ENCODE results near the gene NLGN2. TPM values are rescaled to one million over a fixed set of nuclear protein-coding genes. Genes with fewer than 3 reads are reported as not detected.

Gene NLGN2
- total RNA-seq, 2 experiments from 2014 or later = 4.7 to 5.2 TPM

GRCh38 chr17:7460850-7461660 is 53.4 kb downstream of the NLGN2 start:
- no peaks in the 10 kb centered on the region for H3K27me3 Mint-ChIP-seq (ENCODE audit: low read depth)
- CTCF ChIA-PET = interaction anchor here (1.3 to 1.6 kb wide), 2 partner anchors 19 to 41 kb away, joined by 3 to 4 read pairs; partner anchors contain the start of gene ZBTB4
- no peak overlapping the region for H3K27ac Mint-ChIP-seq
- ATAC-seq (no peak), DNase-seq (no peak)
- peaks cover 24% of the 10 kb centered on the region for H3K4me1 Mint-ChIP-seq (ENCODE audit: low read depth)
- H3K9me3 Mint-ChIP-seq (ENCODE audit: insufficient read depth) = no peaks in the 10 kb centered on the region
- H3K36me3 Mint-ChIP-seq (ENCODE audit: low read depth) = peaks cover 43% of the 10 kb centered on the region
- no peak overlapping the region for H3K4me3 Mint-ChIP-seq
- POLR2A ChIA-PET = interaction anchor here (1.9 to 3.6 kb wide), 2 partner anchors 19 to 24 kb away, joined by 5 to 19 read pairs; partner anchors contain the start of genes POLR2A and ZBTB4

DNA sequence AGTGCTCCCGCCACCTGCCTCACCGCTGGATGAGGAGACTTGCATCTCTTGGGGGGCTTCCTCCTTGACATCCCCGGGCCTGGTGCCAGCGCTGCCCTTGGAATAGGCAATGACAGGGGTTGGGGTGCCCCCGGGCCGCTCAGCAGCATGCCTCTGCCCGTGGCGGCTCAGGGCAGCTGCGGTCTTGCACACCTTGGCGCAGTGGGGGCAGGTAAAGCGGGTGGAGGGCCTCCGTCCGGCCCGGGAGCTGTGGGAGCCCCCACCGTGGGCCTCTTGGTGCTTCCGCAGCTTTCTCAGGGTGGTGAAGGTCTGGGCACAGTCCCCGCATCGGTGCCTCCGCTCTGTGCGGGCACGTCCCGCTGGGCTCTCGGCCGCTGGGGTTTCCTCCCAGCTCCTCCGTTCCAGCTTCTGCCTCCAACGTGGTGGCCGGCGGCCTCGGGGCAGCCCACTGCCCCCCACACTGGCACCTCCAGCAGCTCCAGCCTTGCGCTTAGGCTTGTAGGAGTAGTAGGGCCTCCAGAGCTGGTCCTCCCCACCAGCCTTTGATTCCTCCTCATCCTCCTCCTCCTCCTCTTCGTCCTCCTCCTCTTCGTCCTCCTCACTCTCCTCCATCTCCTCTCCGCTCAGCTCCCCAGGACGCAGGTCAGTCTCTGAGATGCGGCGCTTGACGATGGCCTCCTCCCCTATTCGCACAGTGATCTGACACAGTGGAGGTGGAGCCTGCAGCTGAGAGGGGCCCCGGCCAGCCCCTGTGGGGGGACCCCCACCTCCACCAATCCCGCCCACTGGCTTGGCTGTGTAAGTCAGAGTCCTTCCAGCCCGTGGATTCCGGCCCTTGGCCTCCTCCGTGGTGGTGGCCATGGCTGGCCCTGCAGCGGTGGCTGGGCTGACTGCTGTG is 55.1 kb downstream of the NLGN2 start:
- peaks cover 26% of the 10 kb centered on the region for H3K4me1 Mint-ChIP-seq (ENCODE audit: low read depth)
- H3K36me3 Mint-ChIP-seq (ENCODE audit: low read depth) = peaks cover 46% of the 10 kb centered on the region
- H3K27me3 Mint-ChIP-seq (ENCODE audit: low read depth) = no peaks in the 10 kb centered on the region
- ChIA-PET CTCF (interaction anchor here (1.6 kb wide), 1 partner anchor 17 kb away, joined by 3 read pairs; the partner anchor contains the start of gene ZBTB4), POLR2A (interaction anchor here (0.6 to 3.6 kb wide), 5 partner anchors 13 to 268 kb away, joined by 3 to 19 read pairs (median 4); partner anchors contain the start of genes POLR2A and ZBTB4)
- no peak for ATAC-seq
- H3K27ac Mint-ChIP-seq = no peak overlapping the region
- no peaks in the 10 kb centered on the region for H3K9me3 Mint-ChIP-seq (ENCODE audit: insufficient read depth)
- no peak overlapping the region for H3K4me3 Mint-ChIP-seq
- no peak for DNase-seq

GRCh38 chr17:7463372-7463846 is 55.8 kb downstream of the NLGN2 start:
- H3K27me3 Mint-ChIP-seq (ENCODE audit: low read depth) = no peaks in the 10 kb centered on the region
- H3K27ac Mint-ChIP-seq = no peak overlapping the region
- peaks cover 26% of the 10 kb centered on the region for H3K4me1 Mint-ChIP-seq (ENCODE audit: low read depth)
- DNase-seq (no peak), ATAC-seq (no peak)
- CTCF ChIA-PET = no interaction called here
- POLR2A ChIA-PET = interaction anchor here (1.0 to 3.6 kb wide), 2 partner anchors 12 to 21 kb away, joined by 4 to 19 read pairs; partner anchors contain the start of gene POLR2A
- peaks cover 45% of the 10 kb centered on the region for H3K36me3 Mint-ChIP-seq (ENCODE audit: low read depth)
- H3K9me3 Mint-ChIP-seq (ENCODE audit: insufficient read depth) = no peaks in the 10 kb centered on the region
- H3K4me3 Mint-ChIP-seq = no peak overlapping the region

- DNase-seq = no peak
- Mint-ChIP-seq H3K27me3 (ENCODE audit: low read depth) (no peaks in the 10 kb centered on the region), H3K36me3 (ENCODE audit: low read depth) (peaks cover 38% of the 10 kb centered on the region), H3K27ac (no peak overlapping the region), H3K9me3 (ENCODE audit: insufficient read depth) (no peaks in the 10 kb centered on the region), H3K4me3 (no peak overlapping the region), H3K4me1 (ENCODE audit: low read depth) (peaks cover 27% of the 10 kb centered on the region)
- CTCF ChIA-PET = interaction anchor here (0.9 kb wide), 1 partner anchor 18 kb away, joined by 7 read pairs; no protein-coding TSS in a partner anchor
- POLR2A ChIA-PET = interaction anchor here (3.6 kb wide), 1 partner anchor 21 kb away, joined by 19 read pairs; the partner anchor contains the start of gene POLR2A
- ATAC-seq = no peak
These were observed 56.4 kb downstream of the NLGN2 start for GRCh38 chr17:7464081-7464480.

- H3K36me3 Mint-ChIP-seq (ENCODE audit: low read depth) = peaks cover 26% of the 10 kb centered on the region
- H3K27me3 Mint-ChIP-seq (ENCODE audit: low read depth) = no peaks in the 10 kb centered on the region
- no peak for ATAC-seq
- H3K4me1 Mint-ChIP-seq (ENCODE audit: low read depth) = peaks cover 20% of the 10 kb centered on the region
- CTCF ChIA-PET = no interaction called here
- no peak for DNase-seq
- H3K4me3 Mint-ChIP-seq = no peak overlapping the region
- no peak overlapping the region for H3K27ac Mint-ChIP-seq
- no peaks in the 10 kb centered on the region for H3K9me3 Mint-ChIP-seq (ENCODE audit: insufficient read depth)
- POLR2A ChIA-PET = interaction anchor here (0.6 to 2.1 kb wide), 4 partner anchors 11 to 19 kb away, joined by 3 to 10 read pairs (median 7); partner anchors contain the start of genes POLR2A and ZBTB4
These were observed 58.1 kb downstream of the NLGN2 start for GRCh38 chr17:7465597-7466275.

GRCh38 chr17:7466318-7466638 is 58.6 kb downstream of the NLGN2 start:
- ATAC-seq (no peak), DNase-seq (no peak)
- CTCF ChIA-PET = interaction anchor here (1.0 to 1.2 kb wide), 2 partner anchors 49 to 94 kb away, joined by 4 read pairs; no protein-coding TSS in a partner anchor
- Mint-ChIP-seq H3K36me3 (ENCODE audit: low read depth) (peaks cover 21% of the 10 kb centered on the region), H3K27ac (no peak overlapping the region), H3K4me3 (no peak overlapping the region), H3K4me1 (ENCODE audit: low read depth) (peaks cover 22% of the 10 kb centered on the region), H3K27me3 (ENCODE audit: low read depth) (no peaks in the 10 kb centered on the region), H3K9me3 (ENCODE audit: insufficient read depth) (no peaks in the 10 kb centered on the region)
- POLR2A ChIA-PET = interaction anchor here (1.0 to 2.1 kb wide), 4 partner anchors 9 to 18 kb away, joined by 4 to 10 read pairs (median 8); partner anchors contain the start of genes POLR2A and ZBTB4

DNA sequence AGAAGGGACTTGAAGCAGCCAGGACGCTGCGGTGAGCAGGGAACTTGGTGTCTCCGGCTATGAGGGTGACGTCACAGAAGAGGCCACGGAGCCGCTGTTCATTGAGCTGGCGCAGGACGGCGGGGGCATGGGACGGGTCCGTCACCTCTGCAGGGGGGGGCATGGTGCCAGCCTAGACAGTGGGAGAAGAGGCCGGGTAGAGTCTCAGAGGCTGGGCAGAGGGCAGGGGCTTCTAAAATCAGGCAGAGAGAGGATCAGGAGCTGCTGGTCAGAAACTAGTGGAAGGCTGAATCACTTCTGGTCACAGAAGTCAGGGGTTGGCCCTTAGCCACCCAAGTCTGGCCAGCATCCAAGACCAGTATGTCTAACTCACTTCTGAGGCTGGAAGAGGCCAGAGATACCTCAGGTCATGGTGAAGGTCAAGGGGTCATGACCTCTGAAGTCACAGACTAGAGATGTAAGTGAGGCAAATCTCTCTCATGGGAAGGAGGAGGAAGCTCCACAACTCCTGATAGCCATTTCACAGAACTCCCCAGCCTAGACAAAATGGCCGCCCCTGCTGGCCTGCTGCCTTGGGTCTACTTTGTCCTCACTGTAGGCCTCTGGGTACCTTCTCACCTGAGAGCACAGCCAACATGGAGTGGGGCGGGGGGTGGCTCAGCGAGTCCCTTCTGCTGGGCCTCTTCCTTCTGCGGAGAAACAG is 59.1 kb downstream of the NLGN2 start:
- Mint-ChIP-seq H3K4me3 (no peak overlapping the region), H3K4me1 (ENCODE audit: low read depth) (peaks cover 27% of the 10 kb centered on the region), H3K27ac (peak overlapping the region; percentile 43), H3K27me3 (ENCODE audit: low read depth) (no peaks in the 10 kb centered on the region), H3K36me3 (ENCODE audit: low read depth) (peaks cover 18% of the 10 kb centered on the region), H3K9me3 (ENCODE audit: insufficient read depth) (no peaks in the 10 kb centered on the region)
- ATAC-seq (no peak), DNase-seq (no peak)
- ChIA-PET POLR2A (interaction anchor here (1.0 to 2.1 kb wide), 4 partner anchors 10 to 18 kb away, joined by 4 to 10 read pairs (median 8); partner anchors contain the start of genes POLR2A and ZBTB4), CTCF (interaction anchor here (1.0 to 1.7 kb wide), 3 partner anchors 30 to 94 kb away, joined by 4 read pairs; no protein-coding TSS in a partner anchor)

DNA sequence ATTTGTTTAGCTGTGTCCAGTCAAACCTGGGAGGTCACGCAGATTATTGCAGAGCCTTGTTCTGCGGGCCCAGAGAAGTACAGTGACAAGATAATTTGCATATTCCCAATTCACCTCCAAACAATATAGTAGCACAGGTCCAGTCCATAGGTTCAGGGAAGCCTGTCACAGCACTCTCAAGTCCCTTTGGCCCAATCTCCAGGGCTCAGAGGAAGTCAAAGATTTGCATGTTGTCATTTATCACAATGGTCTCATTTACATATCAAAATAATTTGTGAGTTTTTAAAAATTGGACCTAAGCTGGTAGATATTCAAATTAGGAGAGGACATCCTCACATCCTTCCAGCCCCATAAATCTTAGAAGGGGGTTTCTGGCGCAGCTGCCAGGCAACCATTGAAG is 59.9 kb downstream of the NLGN2 start:
- peak overlapping the region; percentile 64 for H3K27ac Mint-ChIP-seq
- DNase-seq (no peak), ATAC-seq (no peak)
- H3K4me1 Mint-ChIP-seq (ENCODE audit: low read depth) = peaks cover 31% of the 10 kb centered on the region
- no peaks in the 10 kb centered on the region for H3K27me3 Mint-ChIP-seq (ENCODE audit: low read depth)
- CTCF ChIA-PET = interaction anchor here (1.0 to 1.7 kb wide), 3 partner anchors 31 to 93 kb away, joined by 3 to 4 read pairs (median 4); no protein-coding TSS in a partner anchor
- peaks cover 18% of the 10 kb centered on the region for H3K36me3 Mint-ChIP-seq (ENCODE audit: low read depth)
- POLR2A ChIA-PET = interaction anchor here (1.0 to 2.1 kb wide), 4 partner anchors 9 to 17 kb away, joined by 3 to 10 read pairs (median 8); partner anchors contain the start of gene POLR2A
- H3K4me3 Mint-ChIP-seq = no peak overlapping the region
- H3K9me3 Mint-ChIP-seq (ENCODE audit: insufficient read depth) = no peaks in the 10 kb centered on the region

GRCh38 chr17:7468290-7468689 is 60.6 kb downstream of the NLGN2 start:
- ATAC-seq (no peak), DNase-seq (no peak)
- H3K36me3 Mint-ChIP-seq (ENCODE audit: low read depth) = peaks cover 16% of the 10 kb centered on the region
- ChIA-PET CTCF (interaction anchor here (1.0 to 1.7 kb wide), 2 partner anchors 32 to 93 kb away, joined by 3 to 4 read pairs; no protein-coding TSS in a partner anchor), POLR2A (interaction anchor here (1.0 to 2.1 kb wide), 4 partner anchors 8 to 16 kb away, joined by 3 to 10 read pairs (median 5); partner anchors contain the start of genes POLR2A and ZBTB4)
- H3K4me1 Mint-ChIP-seq (ENCODE audit: low read depth) = peaks cover 34% of the 10 kb centered on the region
- H3K9me3 Mint-ChIP-seq (ENCODE audit: insufficient read depth) = no peaks in the 10 kb centered on the region
- H3K27me3 Mint-ChIP-seq (ENCODE audit: low read depth) = no peaks in the 10 kb centered on the region
- H3K27ac Mint-ChIP-seq = no peak overlapping the region
- H3K4me3 Mint-ChIP-seq = no peak overlapping the region

DNA sequence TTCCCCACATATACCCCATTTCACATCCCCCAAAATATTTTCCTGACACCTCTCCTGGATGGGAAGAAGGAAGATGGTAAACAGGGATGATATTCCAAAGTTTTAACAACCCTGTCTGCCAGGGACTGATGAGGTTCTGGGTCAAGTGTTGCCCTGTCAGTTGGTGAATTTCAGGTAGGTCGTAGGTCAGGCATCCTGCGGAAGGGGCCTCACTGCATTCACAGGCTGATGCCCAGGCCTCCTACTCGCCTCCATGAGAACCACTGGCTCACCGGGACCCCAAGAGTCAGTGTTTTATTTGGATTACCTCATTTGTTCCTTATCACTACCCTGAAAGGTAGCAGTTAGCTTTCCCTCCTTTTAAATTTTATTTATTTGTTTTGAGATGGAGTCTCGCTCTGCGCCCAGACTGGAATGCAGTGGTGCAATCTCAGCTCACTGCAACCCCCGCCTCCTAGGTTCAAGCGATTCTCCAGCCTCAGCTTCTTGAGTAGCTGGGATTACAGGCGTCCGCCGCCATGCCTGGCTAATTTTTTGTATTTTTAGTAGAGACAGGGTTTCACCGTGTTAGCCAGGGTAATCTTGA is 61.3 kb downstream of the NLGN2 start:
- Mint-ChIP-seq H3K4me3 (no peak overlapping the region), H3K4me1 (ENCODE audit: low read depth) (peaks cover 39% of the 10 kb centered on the region), H3K27me3 (ENCODE audit: low read depth) (no peaks in the 10 kb centered on the region), H3K36me3 (ENCODE audit: low read depth) (peaks cover 18% of the 10 kb centered on the region), H3K9me3 (ENCODE audit: insufficient read depth) (no peaks in the 10 kb centered on the region), H3K27ac (no peak overlapping the region)
- ATAC-seq (no peak), DNase-seq (no peak)
- CTCF ChIA-PET = no interaction called here
- POLR2A ChIA-PET = interaction anchor here (1.2 kb wide), 1 partner anchor 10 kb away, joined by 4 read pairs; the partner anchor contains the start of gene ZBTB4
